Endothelial cell of umbilical vein (primary cell): ENCODE data around the gene SATB2. TPM values are rescaled to one million over a fixed set of nuclear protein-coding genes. Genes with fewer than 3 reads are reported as not detected.

Experiments
- BruUV-seq: library from RNA; stranded (reverse); fragments of 400-500 nt; replicated peaks from 2 replicates; lab custom pipeline; 2021; lab: Mats Ljungman, UMichigan
- CTCF ChIA-PET: fragments of 300-600, 350-600 bp; sonication (Branson Sonifier 250); formaldehyde crosslinking; loops from one replicate; lab custom pipeline; 2021; ENCODE audit warnings: antibody characterized with exemption, inconsistent platforms; lab: Charles Lee
- POLR2A ChIA-PET: fragments of 300-600, 350-600 bp; sonication (Branson Sonifier 250); formaldehyde crosslinking; loops from one replicate; lab custom pipeline; 2021; ENCODE audit warnings: antibody characterized with exemption, inconsistent platforms; lab: Charles Lee
- DNase-seq: peaks from one replicate; pipeline ENCODE4 v3.0.0-alpha.2; 2011; ENCODE audit warnings: low read depth, low spot score
- FAIRE-seq: peaks from 2 replicates; lab custom pipeline; 2011; peaks lifted over from hg19 to GRCh38; lab: Jason Lieb, UNC
- H2AFZ ChIP-seq: 2 replicates; pipeline ENCODE4 v1.6.0; 2012; ENCODE audit warnings: low read depth, low read length, control low read depth, inconsistent platforms
- H3K27ac ChIP-seq: 2 replicates; pipeline ENCODE4 v1.5.1; 2011; ENCODE audit warnings: low read depth, mild to moderate bottlenecking, control low read depth, low read length, moderate library complexity; ENCODE audit not compliant: insufficient read depth
- H3K27me3 ChIP-seq, 2 experiments: 2 replicates each; pipeline versions ENCODE4 v1.6.0 to v1.6.1; 2011; ENCODE audit warnings: low read length in 2 of 2, mixed read lengths in 1 of 2; ENCODE audit not compliant: control insufficient read depth in 2 of 2, insufficient read depth in 2 of 2
- H3K36me3 ChIP-seq, 2 experiments: 2 replicates in 1 of 2; 3 replicates in 1 of 2; pipeline ENCODE4 v1.5.1; 2011; ENCODE audit warnings: low read length in 2 of 2, mild to moderate bottlenecking in 1 of 2, moderate library complexity in 1 of 2; ENCODE audit not compliant: control insufficient read depth in 2 of 2, insufficient read depth in 2 of 2; ENCODE audit errors: extremely low read depth in 1 of 2
- H3K4me1 ChIP-seq: 3 replicates; pipeline ENCODE4 v1.5.1; 2011; ENCODE audit warnings: mild to moderate bottlenecking, low read length; ENCODE audit not compliant: control insufficient read depth, insufficient read depth; ENCODE audit errors: extremely low read depth
- H3K4me2 ChIP-seq: 2 replicates; pipeline ENCODE4 v1.6.1; 2011; ENCODE audit warnings: low read length, control low read depth, mixed read lengths; ENCODE audit not compliant: insufficient read depth
- H3K4me3 ChIP-seq, 3 experiments: fragments of 200-600 bp in 1 of 3; sonication (generic), shearing (Covaris generic) in 1 of 3; replicated peaks in 1 of 3; 2 replicates each; pipeline ENCODE4 v1.5.1; 2011 to 2016; ENCODE audit warnings: control low read depth in 3 of 3, low read length in 3 of 3, mild to moderate bottlenecking in 2 of 3, inconsistent platforms in 1 of 3, low read depth in 1 of 3, moderate library complexity in 1 of 3; ENCODE audit not compliant: insufficient read depth in 1 of 3
- H3K79me2 ChIP-seq: 2 replicates; pipeline ENCODE4 v1.6.0; 2012; ENCODE audit warnings: low read length, inconsistent platforms; ENCODE audit not compliant: control insufficient read depth, insufficient read depth
- H3K9ac ChIP-seq: replicated peaks from 2 replicates; pipeline ENCODE3; 2011; ENCODE audit warnings: low read length, control low read depth; ENCODE audit not compliant: insufficient read depth; ENCODE audit errors: extremely low read depth
- H3K9me1 ChIP-seq: replicated peaks from 3 replicates; pipeline ENCODE4 v1.6.0; 2011; ENCODE audit warnings: mild to moderate bottlenecking, low read length; ENCODE audit not compliant: control insufficient read depth, insufficient read depth; ENCODE audit errors: extremely low read depth
- H3K9me3 ChIP-seq: replicated peaks from 2 replicates; pipeline ENCODE4 v1.5.1; 2012; ENCODE audit warnings: low read length, inconsistent platforms; ENCODE audit not compliant: control insufficient read depth, insufficient read depth
- H4K20me1 ChIP-seq: replicated peaks from 2 replicates; pipeline ENCODE3; 2011; ENCODE audit warnings: mild to moderate bottlenecking, low read length; ENCODE audit not compliant: control insufficient read depth, insufficient read depth; ENCODE audit errors: extremely low read depth
- CTCF ChIP-seq, 2 donors: IDR thresholded peaks; 1 replicate in 1 of 2; 2 replicates in 1 of 2; pipeline ENCODE4 v1.5.1; 2011; ENCODE audit warnings: low read length in 2 of 2, mild to moderate bottlenecking in 2 of 2, moderate library complexity in 2 of 2, control low read depth in 1 of 2, inconsistent platforms in 1 of 2, low read depth in 1 of 2; ENCODE audit not compliant: insufficient read depth in 1 of 2; ENCODE audit errors: extremely low read depth in 1 of 2
- EZH2 ChIP-seq: IDR thresholded peaks from 2 replicates; pipeline ENCODE4 v1.6.1; 2012; ENCODE audit warnings: borderline replicate concordance, low read depth, mild to moderate bottlenecking, moderate library complexity, low read length, inconsistent platforms; ENCODE audit not compliant: severe bottlenecking
- FOS ChIP-seq: IDR thresholded peaks from 2 replicates; pipeline ENCODE4 v1.6.1; 2011; ENCODE audit warnings: mild to moderate bottlenecking, low read length, moderate library complexity, borderline replicate concordance; ENCODE audit not compliant: insufficient read depth
- GATA2 ChIP-seq: IDR thresholded peaks from 2 replicates; pipeline ENCODE4 v1.7.0; 2011; ENCODE audit warnings: low read depth, mild to moderate bottlenecking, moderate library complexity, mixed read lengths, low read length; ENCODE audit not compliant: insufficient read length, insufficient read depth
- JUN ChIP-seq: IDR thresholded peaks from 2 replicates; pipeline ENCODE4 v1.6.1; 2011; ENCODE audit warnings: borderline replicate concordance, low read depth; ENCODE audit not compliant: insufficient read length, insufficient read depth
- MAX ChIP-seq: IDR thresholded peaks from 2 replicates; pipeline ENCODE4 v1.6.1; 2011; ENCODE audit not compliant: insufficient read depth, insufficient read length
- MYC ChIP-seq: IDR thresholded peaks from one replicate; pipeline ENCODE4 v1.6.1; 2011; ENCODE audit warnings: mild to moderate bottlenecking, low read depth, low read length
- POLR2A ChIP-seq: IDR thresholded peaks from 2 replicates; pipeline ENCODE4 v1.6.1; 2012; ENCODE audit warnings: low read depth, mild to moderate bottlenecking, control low read depth, low read length
- POLR2AphosphoS5 ChIP-seq: IDR thresholded peaks from 2 replicates; pipeline ENCODE4 v1.6.1; 2012; ENCODE audit warnings: low read depth, mild to moderate bottlenecking, control low read depth, low read length, moderate library complexity; ENCODE audit not compliant: insufficient read depth
- dilution Hi-C: fragments of 300-500 bp; cut with MboI; formaldehyde crosslinking; loops from one replicate; pipeline ENCODE4 v1.15.0; 2019; ENCODE audit warnings: low sequenced_read_pairs; ENCODE audit not compliant: extremely low pct_ligation_motif_present
- intact Hi-C: fragments of 100-400 bp; cut with micrococcal nuclease; formaldehyde crosslinking; loops from one replicate; pipeline ENCODE4 v1.10.0; 2022
- polyA plus RNA-seq, 4 experiments: library from polyadenylated mRNA; depleted of rRNA in 3 of 4; stranded (reverse) in 3 of 4; unstranded in 1 of 4; fragments of >200 nt; gene quantifications; 2 replicates each; pipeline versions ENCODE4 v1.2.1 to v1.2.3, GENCODE V29; 2011 to 2012; ENCODE audit warnings: missing spikeins in 1 of 4
- total RNA-seq: library from RNA; stranded (reverse); gene quantifications from 2 replicates; pipeline ENCODE4 v1.2.3, GENCODE V29; 2021

The SATB2 gene
- total and polyA plus RNA-seq, 2 donors (not counting 3 experiments of a cell fraction or from before 2014, with no cell fraction given) = 0.47 to 1.1 TPM

GRCh38 chr2:199414465-199414864 is 43.3 kb downstream of the SATB2 start:
- Histone ChIP-seq H3K27ac (no peak overlapping the region), H2AFZ (no peak overlapping the region), H3K79me2 (no peaks in the 10 kb centered on the region), H3K27me3 (no peaks in the 10 kb centered on the region), H3K9ac (no peak overlapping the region), H3K9me3 (no peaks in the 10 kb centered on the region), H4K20me1 (no peaks in the 10 kb centered on the region), H3K4me2 (no peak overlapping the region), H3K36me3 (no peaks in the 10 kb centered on the region), H3K4me3 (no peak overlapping the region), H3K4me1 (no peaks in the 10 kb centered on the region), H3K9me1 (no peaks in the 10 kb centered on the region)
- CTCF ChIA-PET = no interaction called here
- intact Hi-C loops = no loop called here
- DNase-seq (no peak), FAIRE-seq (no peak)
- TF ChIP-seq FOS (no peak), GATA2 (no peak), MAX (no peak), JUN (no peak), MYC (no peak), CTCF (IDR thresholded peaks at IDR 0.05; ENCODE audit: extremely low read depth in 1 of 2, insufficient read depth in 1 of 2, low read depth in 1 of 2, low read length in 2 of 2) (no peak), POLR2AphosphoS5 (no peak), POLR2A (no peak), EZH2 (no peak)
- POLR2A ChIA-PET = no interaction called here
- dilution Hi-C loops = no loop called here
- BruUV-seq = no TSS peak
